SK-N-MC (cell line): Measurements from ENCODE around the gene TMEM185A.
"Not testable (repeated sequence)": the region's sequence is repeated elsewhere in the genome, so short reads cannot be mapped to it uniquely, and the experiment has no call there.

Experiments
- DNase-seq: peaks from one replicate; pipeline ENCODE4 v3.0.0-alpha.2; 2011; ENCODE audit warnings: low read depth, low spot score
- H3K27ac ChIP-seq: fragments of 200-600 bp; sonication (generic); 2 replicates; pipeline ENCODE4 v1.5.1; 2016; ENCODE audit warnings: mixed run types
- H3K36me3 ChIP-seq: fragments of 200-600 bp; sonication (generic); 2 replicates; pipeline ENCODE4 v1.6.1; 2017; ENCODE audit warnings: antibody characterized with exemption, low read length, mixed read lengths; ENCODE audit not compliant: insufficient read depth
- H3K4me3 ChIP-seq: fragments of 200-600 bp; sonication (generic); 2 replicates; pipeline ENCODE4 v1.5.1; 2016
- H3K9ac ChIP-seq: fragments of 200-600 bp; sonication (generic); 2 replicates; pipeline ENCODE4 v1.8.0; 2017; ENCODE audit warnings: mixed run types, mixed read lengths; ENCODE audit not compliant: insufficient read length
- H3K9me3 ChIP-seq: fragments of 200-600 bp; sonication (generic); 2 replicates; pipeline ENCODE4 v1.6.1; 2017; ENCODE audit warnings: low read depth, mild to moderate bottlenecking, antibody characterized with exemption, low read length, moderate library complexity, mixed read lengths
- EZH2 ChIP-seq: fragments of 200-600 bp; sonication (generic); IDR thresholded peaks from one replicate; pipeline ENCODE4 v1.6.1; 2017; ENCODE audit warnings: antibody characterized with exemption
- FOXP2 ChIP-seq: optimal IDR thresholded peaks from 2 replicates; pipeline ENCODE3; 2011; ENCODE audit warnings: mild to moderate bottlenecking, moderate library complexity; ENCODE audit not compliant: insufficient read depth; ENCODE audit errors: extremely low read length, control extremely low read depth
- POLR2AphosphoS5 ChIP-seq: IDR thresholded peaks from 2 replicates; pipeline ENCODE4 v1.6.1; 2012; ENCODE audit warnings: mild to moderate bottlenecking, low read depth, low read length, borderline replicate concordance

The TMEM185A gene

GRCh38 chrX:149590993-149591392, 40.6 kb downstream of the TMEM185A start:
- H3K36me3 ChIP-seq, H3K27ac ChIP-seq, H3K9ac ChIP-seq, H3K4me3 ChIP-seq, DNase-seq, H3K9me3 ChIP-seq: not testable (repeated sequence)

GRCh38 chrX:149587359-149587758, 44.2 kb downstream of the TMEM185A start, which contains the start of gene MAGEA9B:
Gene MAGEA9B, minus strand, starts transcription at chrX:149587459. Its CDS starts 4,280 bp downstream, at chrX:149583179.
- not testable (repeated sequence) for H3K27ac ChIP-seq, H3K36me3 ChIP-seq, H3K4me3 ChIP-seq, H3K9me3 ChIP-seq, DNase-seq, H3K9ac ChIP-seq

DNA sequence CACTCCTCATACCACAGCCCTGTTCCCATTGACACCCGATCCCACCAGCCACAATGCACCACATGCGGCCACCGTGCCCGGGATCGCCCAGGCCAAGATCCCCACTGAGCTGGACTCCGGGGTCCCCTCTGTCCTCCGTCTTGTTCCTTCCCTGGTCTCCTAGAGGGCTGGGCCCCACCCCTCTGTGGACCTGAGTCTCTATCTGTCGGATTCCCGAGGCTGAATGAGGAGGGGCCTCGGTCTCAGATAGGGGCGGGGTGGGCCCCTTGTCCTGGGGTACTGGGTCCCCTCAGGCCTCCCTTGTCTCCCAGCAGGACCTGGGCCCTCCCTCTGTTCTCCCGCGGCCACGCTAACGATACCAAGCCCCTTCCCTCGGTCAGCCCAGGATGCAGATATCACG, 46.0 kb downstream of the TMEM185A start:
- H3K27ac ChIP-seq, H3K36me3 ChIP-seq, H3K4me3 ChIP-seq, H3K9me3 ChIP-seq, H3K9ac ChIP-seq, DNase-seq: not testable (repeated sequence)

- not testable (repeated sequence) for H3K9ac ChIP-seq, H3K27ac ChIP-seq, DNase-seq, H3K4me3 ChIP-seq, H3K9me3 ChIP-seq, H3K36me3 ChIP-seq
Observed at GRCh38 chrX:149573456-149573855, 58.1 kb downstream of the TMEM185A start.

GRCh38 chrX:149572743-149573142, 58.8 kb downstream of the TMEM185A start:
- no peaks in the 10 kb centered on the region for H3K9me3 ChIP-seq
- H3K4me3 ChIP-seq: no peak overlapping the region
- no peak overlapping the region for H3K9ac ChIP-seq
- H3K36me3 ChIP-seq: no peaks in the 10 kb centered on the region
- TF ChIP-seq FOXP2 (no peak), POLR2AphosphoS5 (no peak), EZH2 (no peak)
- no peak for DNase-seq
- no peak overlapping the region for H3K27ac ChIP-seq

DNA sequence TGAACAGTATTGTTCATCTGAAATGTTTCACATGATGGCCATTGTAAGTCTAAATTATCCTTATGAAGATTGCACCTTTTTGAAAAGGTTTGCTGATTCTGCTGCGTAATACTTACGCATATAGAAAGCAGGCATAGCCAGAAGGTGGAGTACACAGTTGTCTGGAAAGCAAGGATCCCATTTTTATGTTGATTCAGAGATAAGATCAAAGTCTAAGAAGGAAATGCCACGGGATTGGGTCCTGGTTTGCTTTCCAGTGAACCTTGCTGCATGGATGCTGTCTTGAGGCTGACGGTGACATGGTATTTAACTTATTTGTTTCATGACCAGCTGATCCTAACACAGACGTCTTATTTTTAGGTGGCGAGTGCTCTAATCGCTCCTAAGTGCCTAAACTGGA, 59.8 kb downstream of the TMEM185A start:
- TF ChIP-seq POLR2AphosphoS5: no peak
- no peak for TF ChIP-seq FOXP2
- TF ChIP-seq EZH2: no peak
- no peaks in the 10 kb centered on the region for H3K36me3 ChIP-seq
- no peak overlapping the region for H3K9ac ChIP-seq
- H3K27ac ChIP-seq: no peak overlapping the region
- no peak overlapping the region for H3K4me3 ChIP-seq
- no peak for DNase-seq
- no peaks in the 10 kb centered on the region for H3K9me3 ChIP-seq

- Histone ChIP-seq H3K9ac (no peak overlapping the region), H3K9me3 (no peaks in the 10 kb centered on the region), H3K36me3 (no peaks in the 10 kb centered on the region), H3K4me3 (no peak overlapping the region), H3K27ac (no peak overlapping the region)
- TF ChIP-seq EZH2 (no peak), POLR2AphosphoS5 (no peak), FOXP2 (no peak)
- DNase-seq: no peak
Observed at GRCh38 chrX:149570668-149571067, 60.9 kb downstream of the TMEM185A start.

- Histone ChIP-seq H3K4me3 (no peak overlapping the region), H3K9me3 (no peaks in the 10 kb centered on the region), H3K9ac (no peak overlapping the region), H3K27ac (no peak overlapping the region), H3K36me3 (no peaks in the 10 kb centered on the region)
- TF ChIP-seq FOXP2 (no peak), POLR2AphosphoS5 (no peak), EZH2 (no peak)
- no peak for DNase-seq
Observed at GRCh38 chrX:149569770-149570169, 61.8 kb downstream of the TMEM185A start.

GRCh38 chrX:149568701-149569296, 62.8 kb downstream of the TMEM185A start:
- TF ChIP-seq POLR2AphosphoS5: no peak
- no peak for TF ChIP-seq EZH2
- no peak for TF ChIP-seq FOXP2
- H3K36me3 ChIP-seq: no peaks in the 10 kb centered on the region
- H3K9me3 ChIP-seq: no peaks in the 10 kb centered on the region
- H3K9ac ChIP-seq: no peak overlapping the region
- no peak overlapping the region for H3K27ac ChIP-seq
- no peak for DNase-seq
- no peak overlapping the region for H3K4me3 ChIP-seq
